Measurements from ENCODE around the gene ZBTB34.
A peak's percentile ranks its signal among the peaks of the same experiment; 100 is the strongest.
"Not testable (repeated sequence)": the region's sequence is repeated elsewhere in the genome, so short reads cannot be mapped to it uniquely, and the experiment has no call there.

Gene ZBTB34, protein sequence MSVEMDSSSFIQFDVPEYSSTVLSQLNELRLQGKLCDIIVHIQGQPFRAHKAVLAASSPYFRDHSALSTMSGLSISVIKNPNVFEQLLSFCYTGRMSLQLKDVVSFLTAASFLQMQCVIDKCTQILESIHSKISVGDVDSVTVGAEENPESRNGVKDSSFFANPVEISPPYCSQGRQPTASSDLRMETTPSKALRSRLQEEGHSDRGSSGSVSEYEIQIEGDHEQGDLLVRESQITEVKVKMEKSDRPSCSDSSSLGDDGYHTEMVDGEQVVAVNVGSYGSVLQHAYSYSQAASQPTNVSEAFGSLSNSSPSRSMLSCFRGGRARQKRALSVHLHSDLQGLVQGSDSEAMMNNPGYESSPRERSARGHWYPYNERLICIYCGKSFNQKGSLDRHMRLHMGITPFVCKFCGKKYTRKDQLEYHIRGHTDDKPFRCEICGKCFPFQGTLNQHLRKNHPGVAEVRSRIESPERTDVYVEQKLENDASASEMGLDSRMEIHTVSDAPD

DNA sequence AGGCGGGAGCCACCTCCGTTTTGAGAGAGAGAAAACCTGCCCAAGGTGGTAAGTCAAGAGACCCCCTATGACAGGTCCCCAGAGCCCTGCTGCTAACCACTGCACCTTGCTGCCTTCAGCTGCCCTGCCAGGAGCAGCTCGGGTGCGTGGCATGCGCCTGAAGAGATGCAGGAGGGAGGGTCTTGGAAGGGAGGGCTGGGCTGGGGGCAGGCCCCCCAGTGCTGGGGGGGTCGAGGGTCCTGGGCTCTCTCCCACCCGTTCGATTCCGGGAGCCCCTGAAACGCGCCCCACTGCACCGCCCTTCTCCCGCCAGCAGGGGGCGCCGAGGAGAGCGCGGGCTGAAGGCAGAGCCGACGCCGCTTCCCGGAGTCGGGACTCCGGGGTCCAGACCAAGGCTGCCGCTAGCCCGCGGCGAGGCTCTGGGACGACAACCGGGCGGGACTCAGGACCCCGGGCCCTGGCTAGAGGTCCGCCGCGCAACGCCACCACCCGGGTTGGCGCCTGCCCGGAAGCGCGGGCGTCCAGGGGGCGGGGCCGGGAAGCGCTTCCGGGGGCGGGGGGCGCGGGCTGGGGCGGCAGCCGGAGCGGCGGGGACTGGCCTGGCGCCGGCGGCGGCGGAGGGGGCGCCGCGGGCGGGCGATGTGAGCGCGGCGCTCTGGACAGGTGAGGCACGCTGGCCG is at the start of gene ZBTB34:
TSS of gene ZBTB34 (plus strand) at position 563 of the 680 bp plus-strand sequence. CDS start 18,761 bp downstream, outside the sequence.
- peak; percentile 76 for DNase-seq

DNA sequence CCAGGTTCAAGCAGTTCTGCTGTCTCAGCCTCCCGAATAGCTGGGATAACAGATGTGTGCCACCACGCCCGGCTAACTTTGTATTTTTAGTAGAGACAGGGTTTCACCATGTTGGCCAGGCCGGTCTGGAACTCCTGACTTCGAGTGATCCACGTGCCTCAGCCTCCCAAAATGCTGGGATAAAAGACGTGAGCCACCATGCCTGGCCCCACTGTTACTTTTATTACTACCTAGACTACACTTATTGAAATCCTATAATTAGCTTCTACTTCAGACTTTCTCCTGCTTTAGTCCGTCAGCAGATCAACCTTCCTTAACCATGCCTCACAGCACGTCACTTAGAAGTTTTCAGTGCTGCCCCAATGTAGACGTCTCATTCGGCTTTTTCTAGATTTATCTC is 47.4 kb upstream of the ZBTB34 start:
- no peak for DNase-seq

DNA sequence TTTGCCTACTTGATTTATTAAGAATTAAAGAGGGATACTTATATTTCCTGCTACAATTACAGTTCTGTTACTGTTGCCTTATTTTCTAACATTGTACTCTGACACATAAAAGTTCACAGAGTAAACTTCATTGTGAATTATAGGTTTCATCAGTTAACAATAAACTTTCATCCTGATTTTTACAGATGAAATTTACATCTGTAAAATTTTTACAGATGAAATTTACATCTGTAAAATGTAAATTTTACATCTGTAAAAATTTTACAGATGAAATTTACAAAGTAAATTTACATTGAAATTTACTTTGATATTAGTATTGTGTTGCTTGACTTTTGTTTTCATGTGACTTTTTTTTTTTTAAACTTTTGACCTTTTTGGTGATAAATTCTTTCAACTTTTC is 46.3 kb upstream of the ZBTB34 start:
- DNase-seq, result no peak

DNA sequence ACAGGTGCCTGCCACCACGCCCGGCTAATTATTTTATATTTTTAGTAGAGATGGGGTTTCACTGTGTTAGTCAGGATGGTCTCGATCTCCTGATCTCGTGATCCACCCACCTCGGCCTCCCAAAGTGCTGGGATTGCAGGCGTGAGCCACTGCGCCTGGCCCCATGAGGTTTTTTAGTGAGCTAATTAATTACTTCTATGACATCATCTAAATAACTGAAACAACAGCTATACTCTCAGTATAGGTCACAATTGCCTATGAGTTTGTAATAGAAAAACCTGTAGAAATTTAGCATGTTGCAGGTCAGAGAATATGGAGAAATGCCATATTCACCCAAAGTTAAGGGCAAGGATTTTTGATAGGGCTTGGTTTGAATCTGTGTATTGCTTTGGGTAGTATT is 42.8 kb upstream of the ZBTB34 start:
- not testable (repeated sequence) for DNase-seq

DNA sequence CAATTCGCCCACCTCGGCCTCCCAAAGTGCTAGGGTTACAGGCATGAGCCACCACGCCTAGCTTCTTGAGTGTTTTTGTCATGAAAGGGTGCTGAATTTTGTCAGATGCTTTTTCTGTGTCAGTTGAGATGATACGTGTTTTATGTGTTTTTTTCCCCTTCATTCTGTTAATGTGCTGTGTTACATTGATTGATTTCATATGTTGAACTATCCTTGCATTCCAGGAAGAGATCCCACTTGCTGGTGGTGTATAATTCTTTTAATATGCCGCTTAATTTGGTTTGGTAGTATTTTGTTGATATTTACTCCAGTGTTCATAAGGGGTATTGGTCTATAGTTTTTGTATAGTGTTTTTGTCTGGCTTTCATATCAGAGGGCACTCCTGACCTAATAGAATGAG is 42.0 kb upstream of the ZBTB34 start:
- no peak for DNase-seq

DNA sequence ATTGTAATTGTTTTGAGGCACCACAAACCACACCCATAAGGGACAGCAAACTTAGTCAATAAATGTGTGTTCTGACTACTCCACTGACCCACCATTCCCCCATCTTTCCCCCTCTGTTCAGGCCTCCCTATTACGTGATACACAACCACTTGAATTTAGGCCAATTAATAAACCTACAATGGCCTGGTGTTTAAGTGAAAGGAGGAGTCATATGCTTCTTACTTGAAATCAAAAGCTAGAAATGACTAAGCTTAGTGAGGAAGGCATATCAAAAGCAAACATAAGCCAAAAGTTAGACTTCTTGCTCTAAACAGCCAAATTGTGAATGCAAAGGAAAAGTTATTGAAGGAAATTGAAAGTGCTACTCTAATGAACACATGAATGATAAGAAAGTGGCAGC is 41.0 kb upstream of the ZBTB34 start:
- no peak for DNase-seq

DNA sequence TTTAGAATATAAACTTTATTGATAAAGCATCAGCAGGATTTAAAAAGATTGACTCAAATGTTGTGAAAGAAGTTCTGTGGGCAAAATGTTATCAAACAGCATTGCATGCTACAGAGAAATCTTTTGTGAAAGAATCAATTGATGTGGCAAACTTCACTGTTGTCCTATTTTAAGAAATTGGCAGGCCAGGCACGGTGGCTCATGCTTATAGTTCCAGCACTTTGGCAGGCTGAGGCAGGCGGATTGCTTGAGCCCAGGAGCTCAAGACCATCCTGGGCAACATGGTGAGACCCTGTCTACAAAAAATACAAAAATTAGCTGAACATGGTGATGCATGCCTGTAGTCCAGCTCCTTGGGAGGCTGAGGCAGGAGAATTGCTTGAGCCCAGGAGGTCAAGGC is 38.2 kb upstream of the ZBTB34 start:
- DNase-seq, result no peak

DNA sequence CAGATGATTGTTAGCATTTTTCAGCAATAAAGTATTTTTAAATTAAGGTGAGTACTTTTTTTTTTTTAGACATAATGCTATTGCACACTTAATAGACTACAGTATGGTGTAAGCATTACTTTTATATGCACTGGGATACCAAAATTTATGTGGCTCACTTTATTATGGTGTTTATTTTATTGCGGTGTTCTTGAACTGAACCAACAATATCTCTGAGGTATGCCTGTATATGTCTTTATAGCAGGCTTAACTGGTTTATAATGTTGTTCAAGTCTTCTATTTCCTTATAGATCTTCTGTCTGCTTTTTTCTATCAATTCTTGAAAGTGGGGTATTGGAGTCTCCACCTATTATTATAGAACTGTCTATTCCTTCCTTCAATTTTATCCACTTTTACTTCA is 37.6 kb upstream of the ZBTB34 start:
- no peak for DNase-seq

DNA sequence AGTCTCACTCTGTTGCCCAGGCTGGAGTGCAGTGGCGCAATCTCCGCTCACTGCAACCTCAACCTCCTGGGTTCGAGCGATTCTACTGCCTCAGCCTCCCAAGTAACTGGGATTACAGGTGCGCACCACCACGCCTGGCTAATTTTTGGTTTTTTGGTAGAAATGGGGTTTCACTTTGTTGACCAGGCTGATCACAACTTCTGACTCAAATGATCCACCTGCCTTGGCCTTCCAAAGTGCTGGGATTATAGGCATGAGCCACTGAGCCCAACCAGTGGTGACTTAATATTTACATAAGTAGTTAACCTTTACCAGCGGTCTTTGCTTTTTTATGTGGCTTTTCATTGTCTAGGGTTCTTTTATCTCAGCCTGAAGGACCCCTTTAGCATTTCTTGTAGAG is 36.4 kb upstream of the ZBTB34 start:
- DNase-seq, result not testable (repeated sequence)

DNA sequence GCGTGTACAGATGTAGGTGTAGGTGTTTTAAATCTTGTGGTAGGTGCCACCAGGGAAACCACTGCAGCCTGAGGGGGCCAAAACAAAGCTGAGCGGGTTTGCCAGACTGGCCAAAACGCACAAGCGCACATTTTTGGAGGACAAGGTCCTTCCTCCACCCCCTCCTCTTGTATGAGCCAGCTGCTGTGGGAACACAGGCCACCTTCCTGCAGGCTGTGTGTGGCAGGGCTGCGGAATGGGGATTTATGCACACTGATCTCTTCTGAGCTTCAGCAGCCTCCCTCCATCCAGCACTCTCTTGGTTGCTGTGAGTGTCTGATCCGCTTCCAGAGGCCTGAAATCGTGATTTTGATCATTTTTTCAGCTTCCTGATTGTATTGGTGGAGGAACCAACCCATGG is 33.2 kb upstream of the ZBTB34 start:
- DNase-seq, result no peak

DNA sequence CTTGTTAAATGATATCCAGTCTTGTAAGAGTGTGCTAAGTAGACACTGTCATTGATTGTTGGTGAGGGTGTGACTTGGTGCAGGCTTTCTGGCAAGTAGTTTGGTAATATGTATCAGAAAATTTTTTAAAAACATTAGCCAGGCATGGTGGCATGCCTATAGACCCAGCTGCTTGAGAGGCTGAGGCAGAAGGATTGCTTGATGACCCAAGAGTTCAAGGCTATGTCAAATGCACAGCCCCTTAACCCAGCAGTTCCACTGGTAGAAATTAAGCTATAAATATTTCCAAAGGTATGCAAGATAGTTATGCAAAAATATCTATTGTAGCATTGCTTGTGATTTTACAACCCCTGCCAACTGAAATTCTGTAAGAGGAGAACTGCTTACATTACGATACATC is 31.4 kb upstream of the ZBTB34 start:
- DNase-seq, result no peak

DNA sequence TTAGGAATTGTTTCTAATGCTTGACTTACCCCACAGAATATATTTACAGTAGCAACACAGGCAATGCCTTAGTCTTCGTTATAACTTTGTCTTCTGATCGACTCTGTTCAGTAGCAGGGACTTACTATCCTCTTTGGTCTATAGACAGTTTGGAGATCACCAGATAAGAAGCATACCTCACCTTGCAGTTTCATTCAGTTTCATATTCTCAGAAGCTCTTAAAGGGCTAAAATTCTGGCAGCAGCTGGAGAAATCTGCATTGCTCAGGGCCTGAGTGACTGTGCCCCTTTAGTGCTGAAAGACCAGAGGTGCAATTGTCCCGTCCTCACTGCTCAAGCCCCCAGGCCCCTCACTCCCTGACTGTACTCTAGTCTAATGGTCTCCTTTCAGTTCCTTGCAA is 29.6 kb upstream of the ZBTB34 start:
- DNase-seq, result no peak

DNA sequence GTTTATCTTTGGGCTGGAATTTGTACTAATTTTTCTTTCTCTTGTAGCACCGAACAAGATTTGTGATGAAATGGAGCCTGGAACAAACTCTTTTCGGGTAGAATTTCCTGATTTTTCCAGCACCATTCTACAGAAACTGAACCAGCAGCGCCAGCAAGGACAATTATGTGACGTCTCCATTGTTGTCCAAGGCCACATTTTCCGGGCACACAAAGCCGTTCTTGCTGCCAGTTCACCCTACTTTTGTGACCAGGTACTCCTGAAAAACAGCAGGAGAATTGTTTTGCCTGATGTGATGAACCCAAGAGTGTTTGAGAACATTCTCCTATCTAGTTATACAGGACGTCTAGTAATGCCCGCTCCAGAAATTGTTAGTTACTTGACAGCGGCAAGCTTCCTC is 28.0 kb upstream of the ZBTB34 start:
- no peak for DNase-seq

DNA sequence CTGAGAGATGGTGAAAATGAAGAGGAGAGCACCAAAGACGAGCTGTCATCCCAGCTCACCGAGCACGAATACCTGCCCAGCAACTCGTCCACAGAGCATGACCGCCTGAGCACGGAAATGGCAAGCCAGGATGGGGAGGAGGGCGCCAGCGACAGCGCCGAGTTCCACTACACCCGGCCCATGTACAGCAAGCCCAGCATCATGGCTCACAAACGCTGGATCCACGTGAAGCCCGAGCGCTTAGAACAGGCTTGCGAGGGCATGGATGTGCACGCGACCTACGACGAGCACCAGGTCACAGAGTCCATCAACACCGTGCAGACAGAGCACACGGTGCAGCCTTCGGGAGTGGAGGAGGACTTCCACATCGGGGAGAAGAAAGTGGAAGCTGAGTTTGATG is 27.4 kb upstream of the ZBTB34 start:
- DNase-seq, result no peak

DNA sequence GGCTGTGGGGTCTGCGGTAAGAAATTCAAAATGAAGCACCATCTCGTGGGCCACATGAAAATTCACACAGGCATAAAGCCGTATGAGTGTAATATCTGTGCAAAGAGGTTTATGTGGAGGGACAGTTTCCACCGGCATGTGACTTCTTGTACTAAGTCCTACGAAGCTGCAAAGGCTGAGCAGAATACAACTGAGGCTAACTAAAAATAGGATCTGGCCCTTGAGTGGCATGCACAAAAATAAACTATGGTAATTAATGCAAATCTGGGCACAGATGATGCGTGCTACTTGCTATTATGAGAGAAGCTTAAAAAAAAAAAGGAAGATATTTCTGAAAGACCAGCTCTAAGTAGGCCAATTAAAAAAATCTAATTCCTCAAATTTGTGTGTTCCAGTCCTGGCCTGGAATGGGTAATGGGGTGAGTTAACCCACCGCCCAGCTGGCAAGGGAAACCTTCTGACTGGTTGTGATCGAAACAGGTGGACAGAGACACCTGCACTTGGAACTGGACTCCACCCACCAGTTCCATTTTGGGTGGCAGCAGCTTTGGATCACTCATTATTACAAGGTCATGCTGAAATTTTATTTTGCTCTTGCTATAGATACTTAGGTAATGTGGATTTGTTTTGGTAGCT is 26.6 kb upstream of the ZBTB34 start:
- no peak for DNase-seq

DNA sequence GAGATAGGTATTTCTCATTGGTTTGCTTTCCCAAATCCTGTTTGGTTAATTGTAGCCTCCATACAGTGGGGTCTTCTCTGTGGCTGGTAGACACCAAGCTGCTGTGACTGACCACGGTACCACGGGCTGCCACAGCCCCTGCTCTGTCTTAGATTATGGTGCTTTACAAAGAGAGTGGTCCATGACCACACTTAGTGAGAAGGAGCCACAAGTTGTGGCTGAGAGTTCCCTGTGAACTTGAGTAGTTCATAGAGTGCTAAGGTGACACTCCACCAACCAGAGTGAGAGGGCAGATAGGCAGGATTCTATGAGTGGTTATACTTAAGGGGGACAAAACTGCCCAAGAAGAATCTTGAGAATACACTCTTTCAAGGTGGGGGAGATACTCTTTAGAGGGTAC is 25.8 kb upstream of the ZBTB34 start:
- no peak for DNase-seq

DNA sequence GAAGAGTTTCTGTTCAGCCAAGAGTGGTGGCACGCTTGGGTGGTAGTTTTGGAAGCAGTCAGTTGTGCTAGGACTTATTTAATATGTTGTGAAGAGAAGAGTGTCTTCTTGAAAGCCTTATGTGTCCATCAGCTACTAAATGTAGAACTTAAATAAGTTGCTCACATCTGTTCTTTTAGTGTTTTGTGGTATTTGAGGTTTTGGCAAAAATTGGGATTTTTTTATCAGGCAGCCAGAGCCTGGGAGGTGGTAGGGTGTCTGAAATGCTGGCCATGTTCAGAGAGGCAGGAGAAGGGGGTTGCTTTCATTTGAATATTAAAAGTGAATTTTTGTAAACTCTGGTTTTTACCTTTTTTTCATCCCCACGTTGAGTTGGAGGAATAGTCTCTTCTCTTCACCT is 24.2 kb upstream of the ZBTB34 start:
- DNase-seq, result no peak

DNA sequence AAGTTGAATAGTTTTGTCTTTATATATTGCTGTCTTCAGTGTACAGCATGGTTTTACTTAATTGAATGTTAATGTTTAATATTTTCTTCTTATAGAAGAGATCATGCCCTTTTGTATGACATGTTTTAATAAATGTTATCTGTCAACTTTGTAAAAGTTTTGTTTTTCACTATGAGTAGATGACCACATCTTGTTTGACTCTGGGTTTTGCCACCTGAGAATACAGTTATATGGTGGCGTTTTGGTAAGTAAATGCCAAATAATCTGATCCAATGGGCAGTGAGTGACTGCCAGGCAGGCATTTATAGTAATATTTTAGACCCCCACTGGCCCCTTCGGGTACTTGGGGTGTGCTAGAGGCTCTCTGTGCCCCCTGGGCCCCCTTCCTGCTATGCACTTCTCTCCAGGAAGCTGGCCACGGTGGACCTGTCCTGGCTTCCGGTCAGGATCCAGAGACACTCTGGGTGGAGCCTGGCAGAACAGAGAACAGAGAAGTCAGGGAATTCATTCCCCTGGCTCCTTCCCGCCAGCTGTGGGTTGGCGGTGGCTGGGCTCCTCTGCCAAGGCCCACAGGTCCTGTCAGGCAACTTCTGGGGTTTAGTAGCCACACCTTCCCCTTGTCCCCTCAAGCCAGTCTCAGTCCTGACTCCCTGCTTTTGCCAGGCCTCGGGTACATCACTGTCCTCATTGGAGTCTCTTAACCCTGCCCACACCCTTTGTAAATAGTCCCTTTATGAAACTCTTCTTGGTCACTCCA is 22.2 kb upstream of the ZBTB34 start:
- DNase-seq, result no peak

DNA sequence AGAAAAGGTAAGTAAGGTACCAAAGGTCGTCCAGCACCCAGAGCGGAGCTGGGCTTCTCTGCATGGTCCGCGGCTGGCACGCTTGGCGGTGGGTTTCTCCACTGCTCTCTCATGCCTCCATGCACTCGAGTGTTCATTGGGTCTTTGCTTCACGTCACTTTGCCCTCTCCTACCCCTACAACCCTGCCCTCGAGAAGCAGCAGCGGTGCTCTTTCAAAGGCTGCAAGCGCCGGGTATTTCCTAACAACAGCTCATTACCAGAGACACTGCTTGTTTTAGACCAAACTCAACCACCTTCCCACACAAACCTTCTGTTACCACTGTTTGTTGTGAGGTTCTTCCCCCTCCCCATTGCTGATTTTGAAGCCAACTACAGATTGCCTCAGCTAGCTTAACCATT is 21.5 kb upstream of the ZBTB34 start:
- DNase-seq, result no peak

DNA sequence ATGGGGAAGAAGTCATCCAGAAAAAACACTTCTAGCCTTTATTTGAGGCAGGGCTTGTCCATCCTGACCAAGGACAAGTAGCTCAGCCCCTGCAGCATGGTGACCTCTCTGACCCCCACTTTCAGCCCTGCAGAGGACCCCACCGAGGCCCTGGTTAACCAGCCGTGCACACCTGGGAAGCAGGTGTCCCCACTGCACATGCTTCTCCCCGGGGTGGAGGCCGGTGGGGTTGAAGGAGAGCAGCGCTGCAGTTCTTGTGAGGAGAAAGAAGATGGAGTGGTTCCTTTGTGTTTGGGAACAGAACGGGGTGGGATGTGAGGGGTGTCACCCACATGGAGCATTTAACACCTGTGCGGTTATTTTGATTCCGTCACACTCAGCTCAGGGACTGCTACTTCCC is 21.1 kb upstream of the ZBTB34 start:
- DNase-seq, result no peak

DNA sequence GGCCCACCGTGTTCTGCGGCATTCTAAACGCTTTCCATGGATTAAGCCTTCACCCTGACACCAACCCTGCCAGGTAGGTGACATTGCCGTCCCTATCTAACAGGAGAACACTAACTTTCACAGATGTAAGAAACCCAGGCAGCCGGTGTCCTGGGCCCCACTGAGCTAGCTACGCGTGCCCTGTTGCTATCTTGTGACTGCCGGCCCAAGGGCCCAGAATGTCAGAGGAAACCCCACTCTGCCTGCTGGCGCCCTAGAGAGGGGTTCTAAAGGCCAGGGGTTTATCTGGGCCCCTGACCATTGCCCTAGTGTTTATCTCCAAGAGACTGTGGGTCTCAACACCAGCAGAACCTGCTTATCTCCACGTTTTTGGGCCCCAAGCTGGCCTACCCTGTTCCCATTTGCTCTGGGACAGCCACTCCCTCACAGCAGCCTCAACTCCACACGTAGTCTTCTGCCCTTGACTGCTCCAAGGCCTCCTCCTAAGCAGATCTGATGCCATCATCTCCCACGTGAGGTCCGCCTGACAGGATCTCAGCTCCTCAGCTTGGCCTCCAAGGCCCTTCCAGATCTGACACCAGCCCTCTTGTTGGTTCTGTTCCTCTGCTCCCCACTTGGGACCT is 18.1 kb upstream of the ZBTB34 start:
- DNase-seq, result no peak

DNA sequence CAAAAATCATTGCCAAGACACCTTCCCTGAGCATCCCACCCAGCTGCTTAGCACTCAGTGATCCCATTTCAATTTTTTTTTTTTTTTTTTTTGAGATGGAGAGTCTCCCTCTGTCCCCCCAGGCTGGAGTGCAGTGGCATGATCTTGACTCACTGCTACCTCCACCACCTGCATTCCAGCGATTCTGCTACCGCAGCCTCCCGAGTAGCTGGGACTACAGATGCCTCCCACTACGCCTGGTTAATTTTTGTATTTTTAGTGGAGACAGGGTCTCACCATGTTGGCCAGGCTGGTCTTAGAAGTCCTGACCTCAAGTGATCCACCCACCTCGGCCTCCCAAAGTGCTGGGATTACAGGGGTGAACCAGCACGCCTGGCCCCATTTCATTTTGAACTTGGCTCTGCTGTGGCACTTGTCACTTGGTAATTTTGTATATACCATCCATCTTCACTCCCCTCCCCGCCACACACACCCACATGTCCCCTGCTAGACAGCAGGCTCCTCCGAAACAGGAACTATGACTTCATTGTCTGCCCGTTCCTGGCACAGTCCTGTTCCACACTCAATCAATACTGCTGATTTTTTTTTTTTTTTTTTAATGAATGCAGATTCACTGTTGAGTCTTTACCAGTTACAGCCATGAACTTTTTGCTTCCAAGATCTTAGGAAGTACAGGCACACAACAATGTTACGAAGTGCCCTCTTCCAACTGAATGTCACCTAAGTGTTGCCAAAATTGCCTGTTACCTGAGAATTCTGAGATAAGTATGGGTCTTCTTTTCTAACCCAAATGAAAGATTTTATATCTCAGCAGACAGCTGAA is 17.3 kb upstream of the ZBTB34 start:
- no peak for DNase-seq
